Fibroblast of the aortic adventitia (primary cell): ENCODE data around the gene LELP1. TPM values are rescaled to one million over a fixed set of nuclear protein-coding genes. Genes with fewer than 3 reads are reported as not detected.
"Not testable (repeated sequence)": the region's sequence is repeated elsewhere in the genome, so short reads cannot be mapped to it uniquely, and the experiment has no call there.

Experiments used
- DNase-seq: peaks from one replicate; pipeline ENCODE4 v3.0.0-alpha.2; 2010; ENCODE audit warnings: low read depth
- H3K4me3 ChIP-seq: 2 replicates; pipeline ENCODE4 v1.5.1; 2011; ENCODE audit warnings: low read depth, mild to moderate bottlenecking, control low read depth, low read length, moderate library complexity
- CTCF ChIP-seq: IDR thresholded peaks from 2 replicates; pipeline ENCODE4 v1.5.1; 2011; ENCODE audit warnings: mild to moderate bottlenecking, low read length, control low read depth, inconsistent platforms; ENCODE audit not compliant: insufficient read depth
- total RNA-seq: library from RNA; depleted of rRNA; stranded (reverse); fragments of >200 nt; gene quantifications from 2 replicates; pipeline ENCODE4 v1.2.3, GENCODE V29; 2012; ENCODE audit warnings: low replicate concordance

The LELP1 gene
- total RNA-seq, 1 donor, result not detected

GRCh38 chr1:153212201-153212600 is 9.0 kb downstream of the LELP1 start:
- no peak for TF ChIP-seq CTCF
- no peak overlapping the region for H3K4me3 ChIP-seq

GRCh38 chr1:153213519-153213918 is 10.3 kb downstream of the LELP1 start:
- no peak overlapping the region for H3K4me3 ChIP-seq
- DNase-seq, result no peak
- TF ChIP-seq CTCF, result no peak

More at GRCh38 chr1:153212201-153212600, 9.0 kb downstream of the LELP1 start:
- no peak for DNase-seq

- no peak for DNase-seq
- H3K4me3 ChIP-seq, result no peak within 1 kb of the TSS
- no peak for TF ChIP-seq CTCF
Measured at GRCh38 chr1:153217212-153217611, 14.0 kb downstream of the LELP1 start, which contains the start of gene PRR9. Gene PRR9, plus strand, starts transcription at chr1:153217584. Its CDS starts 561 bp downstream, at chr1:153218145.

GRCh38 chr1:153217744-153218416 is 14.7 kb downstream of the LELP1 start:
- no peak for DNase-seq
- TF ChIP-seq CTCF, result no peak
- H3K4me3 ChIP-seq, result no peak overlapping the region

- no peak overlapping the region for H3K4me3 ChIP-seq
- DNase-seq, result no peak
- TF ChIP-seq CTCF, result no peak
Measured at GRCh38 chr1:153220606-153221303, 17.5 kb downstream of the LELP1 start.

GRCh38 chr1:153223040-153223891 is 20.0 kb downstream of the LELP1 start:
- peak; percentile 64 for TF ChIP-seq CTCF
- H3K4me3 ChIP-seq, result not testable (repeated sequence)
- peak; percentile 54 for DNase-seq
